ENCODE measurements around the gene OSBPL9. TPM values are rescaled to one million over a fixed set of nuclear protein-coding genes. Genes with fewer than 3 reads are reported as not detected.

Gene OSBPL9
- polyA plus RNA-seq, 1 donor (not counting 4 experiments of a cell fraction or from before 2014, with no cell fraction given), result 62.7 TPM

- no peak for FAIRE-seq
- H2AFZ ChIP-seq (ENCODE audit: control insufficient read depth, low read length), result peak overlapping the region; percentile 63
- no peak for DNase-seq (ENCODE audit: low read depth, low spot score)
Observed at GRCh38 chr1:51583532-51583931, 33.4 kb upstream of the OSBPL9 start.

GRCh38 chr1:51584021-51584420 lies 32.9 kb upstream of the OSBPL9 start:
- no peak for FAIRE-seq
- H3K27ac ChIP-seq (ENCODE audit: control insufficient read depth, insufficient read depth, low read length), result no peak overlapping the region
- no peaks in the 10 kb centered on the region for H4K20me1 ChIP-seq (ENCODE audit: control insufficient read depth, extremely low read depth, insufficient read depth, low read length)
- no peak overlapping the region for H3K9ac ChIP-seq (ENCODE audit: control insufficient read depth, extremely low read depth, insufficient read depth, low read length)
- H3K9me1 ChIP-seq (ENCODE audit: control insufficient read depth, extremely low read depth, insufficient read depth, low read length), result no peaks in the 10 kb centered on the region
- no peaks in the 10 kb centered on the region for H3K36me3 ChIP-seq (ENCODE audit: control insufficient read depth in 2 of 2, extremely low read depth in 1 of 2, insufficient read depth in 2 of 2, low read length in 2 of 2)
- no peak overlapping the region for H3K4me3 ChIP-seq (ENCODE audit: control insufficient read depth in 2 of 3, extremely low read depth in 1 of 3, insufficient read depth in 2 of 3, low read depth in 1 of 3, low read length in 3 of 3)
- dilution Hi-C loops (cut with MboI; ENCODE audit: extremely low pct_ligation_motif_present, low sequenced_read_pairs), result no loop called here
- H3K27me3 ChIP-seq (ENCODE audit: control insufficient read depth, extremely low read depth, insufficient read depth, low read length), result no peaks in the 10 kb centered on the region
- H3K79me2 ChIP-seq (ENCODE audit: control insufficient read depth, insufficient read depth, low read length), result no peaks in the 10 kb centered on the region
- H3K4me2 ChIP-seq (ENCODE audit: control insufficient read depth, extremely low read depth, insufficient read depth, low read depth, low read length), result no peak overlapping the region
- no peak for TF ChIP-seq CTCF (optimal IDR thresholded peaks at IDR 0.05 in 1 of 3, IDR thresholded peaks at IDR 0.05 in 1 of 3, conservative IDR thresholded peaks at IDR 0.05 in 1 of 3; ENCODE audit: extremely low read depth in 1 of 3, insufficient read depth in 2 of 3, low read length in 3 of 3)
- TF ChIP-seq EZH2 (IDR thresholded peaks at IDR 0.05; ENCODE audit: low read length), result no peak
- H3K4me1 ChIP-seq (ENCODE audit: control insufficient read depth, extremely low read depth, insufficient read depth, low read length), result no peaks in the 10 kb centered on the region
- no peaks in the 10 kb centered on the region for H3K9me3 ChIP-seq (ENCODE audit: control insufficient read depth, low read depth, low read length)
- DNase-seq (ENCODE audit: low read depth, low spot score), result no peak
- H2AFZ ChIP-seq (ENCODE audit: control insufficient read depth, low read length), result no peak overlapping the region

More at GRCh38 chr1:51583532-51583931, 33.4 kb upstream of the OSBPL9 start:
- no peaks in the 10 kb centered on the region for H3K27me3 ChIP-seq (ENCODE audit: control insufficient read depth, extremely low read depth, insufficient read depth, low read length)
- no peak overlapping the region for H3K9ac ChIP-seq (ENCODE audit: control insufficient read depth, extremely low read depth, insufficient read depth, low read length)
- H3K4me1 ChIP-seq (ENCODE audit: control insufficient read depth, extremely low read depth, insufficient read depth, low read length), result no peaks in the 10 kb centered on the region
- no peak overlapping the region for H3K27ac ChIP-seq (ENCODE audit: control insufficient read depth, insufficient read depth, low read length)
- dilution Hi-C loops (cut with MboI; ENCODE audit: extremely low pct_ligation_motif_present, low sequenced_read_pairs), result no loop called here
- no peaks in the 10 kb centered on the region for H4K20me1 ChIP-seq (ENCODE audit: control insufficient read depth, extremely low read depth, insufficient read depth, low read length)
- no peak overlapping the region for H3K4me3 ChIP-seq (ENCODE audit: control insufficient read depth in 2 of 3, extremely low read depth in 1 of 3, insufficient read depth in 2 of 3, low read depth in 1 of 3, low read length in 3 of 3)
- H3K9me1 ChIP-seq (ENCODE audit: control insufficient read depth, extremely low read depth, insufficient read depth, low read length), result no peaks in the 10 kb centered on the region
- no peaks in the 10 kb centered on the region for H3K9me3 ChIP-seq (ENCODE audit: control insufficient read depth, low read depth, low read length)
- no peak overlapping the region for H3K4me2 ChIP-seq (ENCODE audit: control insufficient read depth, extremely low read depth, insufficient read depth, low read depth, low read length)
- TF ChIP-seq EZH2 (IDR thresholded peaks at IDR 0.05; ENCODE audit: low read length), result no peak
- TF ChIP-seq CTCF (optimal IDR thresholded peaks at IDR 0.05 in 1 of 3, IDR thresholded peaks at IDR 0.05 in 1 of 3, conservative IDR thresholded peaks at IDR 0.05 in 1 of 3; ENCODE audit: extremely low read depth in 1 of 3, insufficient read depth in 2 of 3, low read length in 3 of 3), result no peak
- H3K79me2 ChIP-seq (ENCODE audit: control insufficient read depth, insufficient read depth, low read length), result no peaks in the 10 kb centered on the region
- no peaks in the 10 kb centered on the region for H3K36me3 ChIP-seq (ENCODE audit: control insufficient read depth in 2 of 2, extremely low read depth in 1 of 2, insufficient read depth in 2 of 2, low read length in 2 of 2)

All from keratinocyte (primary cell).